Keratinocyte (primary cell): ENCODE data around the gene NAPB. TPM values are rescaled to one million over a fixed set of nuclear protein-coding genes. Genes with fewer than 3 reads are reported as not detected.

Experiments used
- DNase-seq: peaks from one replicate; pipeline ENCODE4 v3.0.0-alpha.2; 2011; ENCODE audit warnings: low read depth, missing footprints, low spot score
- FAIRE-seq: peaks from 2 replicates; lab custom pipeline; 2011; peaks lifted over from hg19 to GRCh38; lab: Jason Lieb, UNC
- H2AFZ ChIP-seq: 2 replicates; pipeline ENCODE4 v1.6.0; 2012; ENCODE audit warnings: low read length, control low read depth, inconsistent platforms; ENCODE audit not compliant: control insufficient read depth
- H3K27ac ChIP-seq: 2 replicates; pipeline ENCODE4 v1.5.1; 2011; ENCODE audit warnings: low read length; ENCODE audit not compliant: control insufficient read depth, insufficient read depth
- H3K27me3 ChIP-seq: 3 replicates; pipeline ENCODE4 v1.6.0; 2011; ENCODE audit warnings: low read length; ENCODE audit not compliant: control insufficient read depth, insufficient read depth; ENCODE audit errors: extremely low read depth
- H3K36me3 ChIP-seq, 2 experiments: 2 replicates in 1 of 2; 3 replicates in 1 of 2; pipeline ENCODE4 v1.5.1; 2011; ENCODE audit warnings: low read length in 2 of 2, mild to moderate bottlenecking in 1 of 2; ENCODE audit not compliant: control insufficient read depth in 2 of 2, insufficient read depth in 2 of 2; ENCODE audit errors: extremely low read depth in 1 of 2
- H3K4me1 ChIP-seq: 3 replicates; pipeline ENCODE4 v1.5.1; 2011; ENCODE audit warnings: low read length; ENCODE audit not compliant: control insufficient read depth, insufficient read depth; ENCODE audit errors: extremely low read depth
- H3K4me2 ChIP-seq: 3 replicates; pipeline ENCODE4 v1.6.0; 2011; ENCODE audit warnings: low read depth, low read length; ENCODE audit not compliant: control insufficient read depth, insufficient read depth; ENCODE audit errors: extremely low read depth
- H3K4me3 ChIP-seq, 3 experiments: fragments of 200-600 bp in 1 of 3; sonication (generic) in 1 of 3; 2 replicates in 2 of 3; 3 replicates in 1 of 3; pipeline ENCODE4 v1.5.1; 2011 to 2016; ENCODE audit warnings: low read length in 3 of 3, mild to moderate bottlenecking in 3 of 3, control low read depth in 2 of 3, inconsistent platforms in 1 of 3, low read depth in 1 of 3, mixed read lengths in 1 of 3, mixed run types in 1 of 3, moderate library complexity in 1 of 3; ENCODE audit not compliant: control insufficient read depth in 2 of 3, insufficient read depth in 2 of 3; ENCODE audit errors: extremely low read depth in 1 of 3
- H3K79me2 ChIP-seq: 2 replicates; pipeline ENCODE4 v1.6.0; 2012; ENCODE audit warnings: low read length; ENCODE audit not compliant: control insufficient read depth, insufficient read depth
- H3K9ac ChIP-seq: 3 replicates; pipeline ENCODE4 v1.6.0; 2011; ENCODE audit warnings: low read length; ENCODE audit not compliant: control insufficient read depth, insufficient read depth; ENCODE audit errors: extremely low read depth
- H3K9me1 ChIP-seq: 3 replicates; pipeline ENCODE4 v1.6.0; 2011; ENCODE audit warnings: low read length; ENCODE audit not compliant: control insufficient read depth, insufficient read depth; ENCODE audit errors: extremely low read depth
- H3K9me3 ChIP-seq: 2 replicates; pipeline ENCODE4 v1.5.1; 2012; ENCODE audit warnings: low read depth, low read length; ENCODE audit not compliant: control insufficient read depth
- H4K20me1 ChIP-seq: 3 replicates; pipeline ENCODE4 v1.6.0; 2011; ENCODE audit warnings: low read length; ENCODE audit not compliant: control insufficient read depth, insufficient read depth; ENCODE audit errors: extremely low read depth
- CTCF ChIP-seq, 3 experiments: IDR thresholded peaks in 1 of 3; conservative IDR thresholded peaks in 1 of 3; optimal IDR thresholded peaks in 1 of 3; 2 replicates in 2 of 3; 3 replicates in 1 of 3; pipeline versions ENCODE3 to v1.5.1; 2011; ENCODE audit warnings: low read length in 3 of 3, mild to moderate bottlenecking in 3 of 3, moderate library complexity in 2 of 3, control low read depth in 1 of 3, inconsistent platforms in 1 of 3; ENCODE audit not compliant: insufficient read depth in 2 of 3; ENCODE audit errors: extremely low read depth in 1 of 3
- EZH2 ChIP-seq: IDR thresholded peaks from one replicate; pipeline ENCODE4 v1.6.1; 2012; ENCODE audit warnings: inconsistent platforms, mild to moderate bottlenecking, low read length, moderate library complexity
- dilution Hi-C: fragments of 300-500 bp; cut with MboI; formaldehyde crosslinking; loops from one replicate; pipeline ENCODE4 v1.7.0; 2020; ENCODE audit warnings: low sequenced_read_pairs; ENCODE audit not compliant: extremely low pct_ligation_motif_present
- polyA plus RNA-seq, 5 experiments: library from polyadenylated mRNA; depleted of rRNA in 3 of 5; stranded (reverse) in 3 of 5; stranded (forward) in 1 of 5; unstranded in 1 of 5; fragments of >200 nt; gene quantifications; 1 replicate in 1 of 5; 2 replicates in 3 of 5; 3 replicates in 1 of 5; pipeline versions ENCODE4 v1.2.1 to v1.2.3, GENCODE V29; 2011 to 2012; ENCODE audit warnings: missing spikeins in 2 of 5, low read depth in 1 of 5, low replicate concordance in 1 of 5

The NAPB gene
- polyA plus RNA-seq, 1 donor (not counting 4 experiments of a cell fraction or from before 2014, with no cell fraction given) = 11.6 TPM

GRCh38 chr20:23433628-23434027 lies 12.3 kb upstream of the NAPB start:
- DNase-seq = no peak
- Histone ChIP-seq H3K9ac (no peak overlapping the region), H3K4me2 (no peak overlapping the region), H3K9me1 (no peaks in the 10 kb centered on the region), H3K9me3 (no peaks in the 10 kb centered on the region), H3K79me2 (no peaks in the 10 kb centered on the region), H3K27ac (no peak overlapping the region), H3K36me3 (no peaks in the 10 kb centered on the region), H3K4me3 (no peak overlapping the region), H3K27me3 (no peaks in the 10 kb centered on the region), H2AFZ (no peak overlapping the region), H4K20me1 (no peaks in the 10 kb centered on the region), H3K4me1 (no peaks in the 10 kb centered on the region)
- FAIRE-seq = no peak
- dilution Hi-C loops = no loop called here
- TF ChIP-seq CTCF (optimal IDR thresholded peaks at IDR 0.05 in 1 of 3, IDR thresholded peaks at IDR 0.05 in 1 of 3, conservative IDR thresholded peaks at IDR 0.05 in 1 of 3; ENCODE audit: extremely low read depth in 1 of 3, insufficient read depth in 2 of 3, low read length in 3 of 3) = no peak
- no peak for TF ChIP-seq EZH2

- TF ChIP-seq EZH2 (no peak), CTCF (optimal IDR thresholded peaks at IDR 0.05 in 1 of 3, IDR thresholded peaks at IDR 0.05 in 1 of 3, conservative IDR thresholded peaks at IDR 0.05 in 1 of 3; ENCODE audit: extremely low read depth in 1 of 3, insufficient read depth in 2 of 3, low read length in 3 of 3) (no peak)
- dilution Hi-C loops = no loop called here
- H3K27ac ChIP-seq = no peak overlapping the region
Observed at GRCh38 chr20:23425129-23425528, 3.8 kb upstream of the NAPB start.

More at GRCh38 chr20:23425129-23425528, 3.8 kb upstream of the NAPB start:
- DNase-seq (no peak), FAIRE-seq (no peak)
- Histone ChIP-seq H3K9me1 (no peaks in the 10 kb centered on the region), H3K4me1 (no peaks in the 10 kb centered on the region), H3K79me2 (peaks cover 9% of the 10 kb centered on the region), H2AFZ (no peak overlapping the region), H3K36me3 (no peaks in the 10 kb centered on the region), H3K9me3 (no peaks in the 10 kb centered on the region), H3K4me3 (no peak overlapping the region), H4K20me1 (no peaks in the 10 kb centered on the region), H3K27me3 (no peaks in the 10 kb centered on the region), H3K4me2 (no peak overlapping the region), H3K9ac (no peak overlapping the region)
